Mesenteric fat pad (tissue), 1 donor: ENCODE results near the gene FNIP1. TPM values are rescaled to one million over a fixed set of nuclear protein-coding genes. Genes with fewer than 3 reads are reported as not detected.
"Not testable (repeated sequence)": the region's sequence is repeated elsewhere in the genome, so short reads cannot be mapped to it uniquely, and the experiment has no call there.

Experiments used
- DNase-seq: peaks from one replicate; pipeline ENCODE4 v3.0.0-alpha.2; 2020; ENCODE audit warnings: low spot score
- total RNA-seq: library from RNA; stranded (reverse); fragmentation: NEBNext Ultra II Directional; extraction: Animal tissue kit (Norgen Biotek cat#: 25700); gene quantifications from one replicate; pipeline ENCODE4 v1.2.1, GENCODE V29; 2021
- donor health status: DM: yes; HTN: yes; CAD: no.

FNIP1 gene
- total RNA-seq, 1 donor from 2014 or later, result 47.6 TPM

DNA sequence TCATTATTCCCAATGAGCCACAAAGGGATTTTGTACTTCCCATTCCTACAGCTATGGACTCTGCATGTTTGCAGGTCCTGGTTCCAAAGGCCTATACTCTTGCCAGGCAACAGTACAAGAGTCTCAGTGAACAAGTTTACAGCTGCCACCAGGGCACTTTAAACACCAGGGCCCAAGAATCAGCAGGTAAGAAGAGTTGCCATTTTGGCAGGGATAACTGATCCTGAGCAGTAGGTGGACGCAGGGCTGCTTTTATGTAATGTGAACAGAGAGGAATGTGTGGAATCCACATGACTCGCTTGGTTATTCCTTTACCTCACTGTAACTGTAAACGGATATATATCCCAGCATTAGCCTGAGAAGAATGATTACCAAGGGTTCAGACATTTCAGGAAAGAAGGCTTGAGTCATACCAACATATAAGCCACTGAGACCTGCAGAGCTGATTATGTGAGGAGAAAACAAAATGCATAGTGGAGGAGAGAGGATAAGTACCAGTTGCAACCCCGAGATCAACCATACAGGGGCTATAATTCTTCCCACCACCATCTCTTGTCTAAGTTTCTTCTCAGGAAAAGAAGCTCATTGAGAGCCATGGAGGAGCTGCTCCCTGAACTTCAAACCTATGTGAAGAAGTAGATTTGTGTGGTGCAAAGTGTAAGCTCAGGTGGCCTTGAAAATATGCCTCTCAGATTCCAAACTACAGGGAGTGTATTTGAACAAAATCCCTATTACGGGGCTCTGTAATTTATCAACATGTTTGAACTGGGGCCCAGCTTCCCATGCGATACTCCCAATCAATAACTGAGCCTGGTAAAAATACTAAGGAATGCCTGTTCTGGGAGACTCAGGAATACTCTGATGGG lies 186.4 kb downstream of the FNIP1 start:
- no peak for DNase-seq

DNA sequence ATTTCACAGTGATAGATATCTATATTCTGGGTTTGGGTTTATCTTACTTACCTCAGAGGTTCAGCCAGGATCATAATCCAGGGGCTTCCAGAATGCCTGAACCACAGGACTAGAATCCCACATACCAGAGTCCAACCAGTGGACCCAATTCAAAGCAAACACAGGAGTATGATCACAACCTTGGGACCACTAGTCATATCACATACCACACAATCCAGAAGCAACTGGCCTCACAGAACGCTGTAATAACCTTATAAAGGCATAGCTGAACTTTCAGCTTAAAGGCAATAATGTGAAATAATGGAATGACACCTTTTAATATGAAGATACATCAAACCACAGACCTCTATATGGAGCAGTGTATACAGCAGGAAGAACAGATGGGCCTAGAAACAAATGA lies 187.0 kb downstream of the FNIP1 start:
- DNase-seq, result no peak

DNA sequence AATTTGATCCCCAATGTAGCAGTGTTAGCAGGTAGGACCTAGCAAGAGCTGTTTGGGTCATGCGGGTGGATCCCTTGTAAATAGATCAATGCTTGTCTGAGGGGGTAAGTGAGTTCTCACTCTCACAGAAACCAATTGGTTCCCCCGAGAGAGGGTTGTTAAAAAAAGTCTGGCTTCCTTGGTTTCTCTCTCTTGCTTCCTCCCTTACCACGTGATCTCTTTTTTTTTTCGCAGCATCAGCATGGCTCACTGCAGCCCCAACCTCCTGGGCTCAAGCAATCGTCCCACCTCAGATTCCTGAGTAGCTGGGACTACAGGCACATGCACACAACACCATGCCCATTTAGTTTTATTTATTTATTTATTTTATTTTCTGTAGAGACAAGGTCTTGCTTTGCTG lies 188.2 kb downstream of the FNIP1 start:
- DNase-seq, result no peak

DNA sequence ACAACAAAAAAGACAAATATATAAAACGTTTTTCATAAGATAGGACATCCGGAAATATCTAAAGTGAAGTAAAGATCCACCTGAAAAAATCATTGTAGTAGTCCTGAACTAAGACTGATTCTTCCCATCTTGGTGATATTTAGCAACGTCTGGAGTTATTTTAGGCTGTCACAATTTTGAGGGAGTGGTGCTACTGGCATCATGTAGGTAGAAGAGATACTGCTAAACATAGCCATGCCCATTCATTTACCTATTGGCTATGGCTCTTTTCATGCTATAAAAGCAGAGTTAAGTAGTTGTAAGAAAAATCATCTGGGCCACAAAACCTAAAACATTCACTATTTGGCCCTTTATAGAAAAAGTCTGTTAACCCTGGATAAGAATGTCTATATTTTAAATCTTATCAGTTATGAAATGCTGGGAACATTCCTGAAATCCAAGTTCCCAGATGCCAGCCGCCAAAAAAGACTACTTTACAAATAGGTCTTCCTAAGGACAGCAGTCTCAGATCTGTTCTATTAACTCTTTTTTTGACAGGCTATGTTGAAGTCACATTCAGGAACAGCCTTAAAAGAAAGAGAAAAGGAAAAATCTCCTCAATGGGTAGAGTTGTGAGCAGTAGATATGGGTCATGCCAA lies 188.8 kb downstream of the FNIP1 start:
- DNase-seq, result no peak

DNA sequence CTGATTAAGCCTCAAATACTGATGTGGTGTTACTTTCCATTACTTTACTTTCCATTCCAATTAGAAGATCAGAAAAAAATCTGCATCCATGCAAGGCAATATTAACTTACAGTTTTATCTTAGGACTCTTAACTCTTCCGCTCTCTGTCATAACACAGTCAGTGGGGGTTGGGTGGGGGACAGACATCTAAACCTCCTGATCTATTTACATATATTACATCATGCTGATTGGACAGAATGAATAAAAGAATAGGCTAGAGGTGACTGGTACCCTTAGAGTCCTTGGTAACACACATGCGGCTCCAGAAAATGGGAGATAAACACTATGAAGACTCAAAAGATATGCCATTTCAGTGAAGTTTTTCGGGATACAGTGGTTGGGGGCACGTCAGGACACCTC lies 189.4 kb downstream of the FNIP1 start:
- DNase-seq, result no peak

DNA sequence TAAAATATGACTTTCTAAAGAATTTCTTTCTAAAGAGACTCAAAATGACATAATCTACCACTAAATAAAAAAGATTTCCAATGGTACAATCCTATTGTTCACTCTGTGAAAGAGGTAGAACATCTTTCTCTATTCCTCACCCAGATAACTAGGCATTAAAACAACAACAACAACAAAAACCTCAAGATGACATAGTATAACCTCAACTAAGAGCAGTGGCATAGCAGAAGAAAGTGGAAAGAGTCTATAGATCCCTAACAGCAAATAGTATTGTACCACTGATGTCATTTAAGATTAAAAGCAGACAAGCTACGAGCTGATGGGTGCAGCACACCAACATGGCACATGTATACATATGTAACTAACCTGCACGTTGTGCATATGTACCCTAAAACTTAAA lies 191.7 kb downstream of the FNIP1 start:
- no peak for DNase-seq

DNA sequence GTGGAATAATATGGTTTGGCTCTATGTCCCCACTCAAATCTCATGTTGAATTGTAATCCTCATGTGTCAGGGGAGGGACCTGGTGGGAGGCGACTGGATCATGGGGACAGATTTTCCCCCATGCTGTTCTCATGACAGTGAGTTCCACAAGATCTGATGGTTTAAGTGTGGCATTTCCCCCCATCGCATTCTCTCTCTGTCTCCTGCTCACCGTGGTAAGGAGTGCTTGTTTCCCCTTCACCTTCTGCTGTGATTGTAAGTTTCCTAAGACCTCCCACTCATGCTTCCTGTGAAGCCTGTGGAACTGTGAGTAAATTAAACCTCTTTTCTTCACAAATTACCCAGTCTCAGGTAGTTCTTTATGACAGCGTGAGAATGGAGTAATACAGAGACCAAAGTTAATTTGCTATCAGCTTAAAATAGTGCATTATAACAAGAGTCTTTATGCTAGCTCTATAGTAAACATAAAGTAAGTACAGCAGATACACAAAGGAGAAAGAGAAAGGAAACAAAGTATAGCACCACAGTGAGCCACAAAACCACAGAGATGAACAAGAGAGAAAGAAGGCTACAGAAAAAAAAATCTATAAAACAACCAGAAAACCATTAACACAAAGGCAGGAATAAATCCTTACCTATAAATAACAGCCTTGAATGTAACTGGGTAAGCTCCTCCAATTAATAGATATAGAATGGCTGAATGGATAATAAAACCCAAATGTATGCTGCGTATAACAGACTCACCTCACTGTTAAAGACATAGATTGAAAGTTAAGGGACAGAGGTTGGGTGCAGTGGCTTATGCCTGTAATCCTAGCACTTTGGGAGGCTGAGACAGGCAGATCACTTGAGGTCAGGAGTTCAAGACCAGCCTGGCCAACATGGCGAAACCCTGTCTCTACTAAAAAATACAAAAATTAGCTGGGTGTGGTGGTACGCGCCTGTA lies 201.5 kb downstream of the FNIP1 start:
- DNase-seq, result no peak

DNA sequence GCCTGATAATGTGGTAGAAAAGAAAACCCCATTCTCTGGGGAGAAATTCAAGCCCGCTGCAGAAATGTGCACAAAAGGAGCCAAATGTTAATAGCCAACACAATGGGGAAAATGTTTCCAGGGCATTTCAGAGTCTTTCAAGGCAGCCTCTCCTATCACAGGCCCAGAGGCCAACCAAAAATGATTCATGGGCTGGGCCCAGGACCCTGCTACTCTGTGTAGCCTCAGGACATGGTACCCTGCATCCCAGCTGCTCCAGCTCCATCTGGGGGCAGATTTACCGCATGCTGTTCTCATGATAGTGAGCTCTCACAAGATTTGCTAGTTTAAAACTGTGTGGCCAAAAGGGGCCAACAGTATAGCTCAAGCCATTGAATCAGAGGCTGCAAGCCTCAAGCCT lies 202.9 kb downstream of the FNIP1 start:
- DNase-seq, result no peak

DNA sequence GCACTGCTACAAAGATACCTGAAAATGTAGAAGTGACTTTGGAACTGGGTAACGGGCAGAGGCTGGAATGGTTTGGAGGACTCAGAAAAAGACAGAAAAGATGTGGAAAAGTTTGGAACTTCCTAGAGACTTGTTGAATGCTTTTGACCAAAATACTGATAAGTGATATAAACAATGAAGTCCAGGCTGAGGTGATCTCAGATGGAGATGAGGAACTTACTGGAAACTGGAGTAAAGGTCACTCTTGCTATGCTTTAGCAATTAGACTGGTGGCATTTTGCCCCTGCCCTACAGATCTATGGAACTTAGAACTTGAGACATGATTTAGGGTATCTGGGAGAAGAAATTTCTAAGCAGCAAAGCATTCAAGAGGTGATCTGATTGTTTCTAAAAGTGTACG lies 203.4 kb downstream of the FNIP1 start:
- not testable (repeated sequence) for DNase-seq

Other genes with a start within 250 kb of the FNIP1 start
- gene RAPGEF6, start 161.8 kb downstream of the FNIP1 start, total RNA-seq, result 18.2 TPM
- 1.0 TPM for gene MEIKIN, start 148.6 kb upstream of the FNIP1 start, total RNA-seq
- 0.35 TPM for gene ACSL6, start 214.6 kb upstream of the FNIP1 start, total RNA-seq